Psoas muscle (tissue), 8 donors: ENCODE measurements around the gene TEKT4. TPM values are rescaled to one million over a fixed set of nuclear protein-coding genes. Genes with fewer than 3 reads are reported as not detected.

Experiments used
- ATAC-seq, 4 donors: fragments of 200-7000 bp; cut with Tn5 transposase; one replicate each; pipeline ENCODE4 v1.9.1; 2020; ENCODE audit warnings: moderate library complexity in 3 of 4, mild to moderate bottlenecking in 2 of 4
- DNase-seq, 2 donors: peaks; one replicate each; pipeline ENCODE4 v3.0.0-alpha.2; 2020
- H3K27ac ChIP-seq: fragments of 200-600 bp; one replicate; pipeline ENCODE4 v1.8.0; 2022
- H3K27me3 ChIP-seq, 3 donors: fragments of 200-600 bp in 1 of 3; one replicate each; pipeline versions ENCODE4 v1.6.1 to v1.8.0; 2013 to 2022; ENCODE audit warnings: low read length in 2 of 3, mild to moderate bottlenecking in 2 of 3, moderate library complexity in 1 of 3; ENCODE audit not compliant: insufficient read depth in 3 of 3
- H3K36me3 ChIP-seq, 2 donors: fragments of 200-600 bp in 1 of 2; one replicate each; pipeline versions ENCODE4 v1.6.1 to v1.8.0; 2013 to 2022; ENCODE audit warnings: low read depth in 1 of 2, mild to moderate bottlenecking in 1 of 2, moderate library complexity in 1 of 2; ENCODE audit not compliant: insufficient read depth in 1 of 2
- H3K4me1 ChIP-seq: fragments of 200-600 bp; one replicate; pipeline ENCODE4 v1.8.0; 2022
- H3K4me3 ChIP-seq: fragments of 200-600 bp; one replicate; pipeline ENCODE4 v1.8.0; 2022; ENCODE audit warnings: mild to moderate bottlenecking
- H3K9me3 ChIP-seq: fragments of 200-600 bp; one replicate; pipeline ENCODE4 v1.8.0; 2022
- WGBS, 3 donors: extraction: QIAGEN DNeasy Blood & Tissue Kit; methylation state at CpG; one replicate each; pipeline versions ENCODE4 v1.1.6 to v1.1.7; 2013; 5-methylcytosine and 5-hydroxymethylcytosine counted together
- intact Hi-C, 2 donors: fragments of 100-400 bp; cut with DNase I; formaldehyde crosslinking; loops; one replicate each; pipeline versions ENCODE4 v1.11.0 to v1.14.2; 2022
- polyA plus RNA-seq, 3 donors: library from polyadenylated mRNA; stranded (reverse); fragments of 200-250 nt; gene quantifications; one replicate each; pipeline ENCODE4 v1.2.3, GENCODE V29; 2013
- total RNA-seq, 4 donors: library from RNA; stranded (reverse); fragmentation: NEBNext Ultra II Directional in 2 of 4; extraction: Animal tissue kit (Norgen Biotek cat#: 25700) in 2 of 4; gene quantifications; one replicate each; pipeline versions ENCODE4 v1.2.1 to v1.2.4, GENCODE V29; 2021 to 2023
- TF ChIP-seq, protein P1 (sequence below): fragments of 200-600 bp; IDR thresholded peaks from one replicate; pipeline ENCODE4 v1.8.0; 2022; ENCODE audit warnings: antibody characterized with exemption
- donor health status: healthy with polysubstance abuse.
- donor health status: DM: no; HTN: no; CAD: no; lungs with moderate emphysema.
- donor health status: Bipolar disorder and iron deficiency.
- donor health status: healthy.
- donor health status: DM: yes; HTN: yes; CAD: no.
- donor health status: DM: no; HTN: no; CAD: no.
- donor health status: DM: no; HTN: no; CAD: no.
- donor health status: DM: yes; HTN: yes; CAD: no.

The TEKT4 gene
- total and polyA plus RNA-seq, 7 donors: 0.14 to 0.19 (median 0.17) TPM; not detected in 4

DNA sequence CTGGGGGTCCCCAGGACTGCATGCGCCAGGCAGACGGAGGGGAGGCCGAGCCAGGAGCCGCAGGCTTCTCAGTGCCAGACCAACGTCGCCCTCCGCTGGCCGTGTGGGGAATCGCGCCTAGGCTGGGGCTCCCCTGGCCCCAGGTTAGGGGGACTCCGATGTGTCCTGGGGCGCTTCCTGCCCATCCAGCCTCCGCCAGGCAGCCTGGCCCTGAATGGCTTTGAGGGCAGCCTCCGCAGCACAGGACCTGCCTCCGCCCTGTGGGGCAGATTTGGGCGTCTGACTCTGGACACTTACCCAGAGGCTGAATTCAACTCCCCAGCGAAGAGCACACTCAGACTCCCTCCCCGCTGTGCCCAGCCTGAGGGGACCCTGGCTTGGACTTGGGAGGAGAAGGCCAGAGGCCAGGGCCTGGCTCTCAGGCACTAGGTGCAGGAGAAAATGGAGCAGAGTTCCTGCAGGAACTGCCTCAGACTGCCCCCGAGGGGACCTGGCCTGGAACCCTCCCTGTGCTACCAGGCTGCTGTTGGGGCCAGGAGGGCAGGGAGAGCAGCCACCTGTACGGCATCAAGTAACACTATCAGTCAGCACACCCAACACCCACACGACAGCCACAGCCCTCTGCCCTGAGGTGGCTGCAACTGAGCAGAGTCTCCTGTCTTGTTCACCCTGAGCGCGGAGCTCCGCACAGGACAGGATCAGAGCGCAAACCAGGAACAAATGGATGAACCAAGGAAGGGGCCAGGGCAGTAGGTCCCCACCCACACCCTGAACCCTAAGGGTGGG lies 597 bp upstream of the TEKT4 start:
- H3K4me1 ChIP-seq: no peaks in the 10 kb centered on the region
- TF ChIP-seq, protein P1, sequence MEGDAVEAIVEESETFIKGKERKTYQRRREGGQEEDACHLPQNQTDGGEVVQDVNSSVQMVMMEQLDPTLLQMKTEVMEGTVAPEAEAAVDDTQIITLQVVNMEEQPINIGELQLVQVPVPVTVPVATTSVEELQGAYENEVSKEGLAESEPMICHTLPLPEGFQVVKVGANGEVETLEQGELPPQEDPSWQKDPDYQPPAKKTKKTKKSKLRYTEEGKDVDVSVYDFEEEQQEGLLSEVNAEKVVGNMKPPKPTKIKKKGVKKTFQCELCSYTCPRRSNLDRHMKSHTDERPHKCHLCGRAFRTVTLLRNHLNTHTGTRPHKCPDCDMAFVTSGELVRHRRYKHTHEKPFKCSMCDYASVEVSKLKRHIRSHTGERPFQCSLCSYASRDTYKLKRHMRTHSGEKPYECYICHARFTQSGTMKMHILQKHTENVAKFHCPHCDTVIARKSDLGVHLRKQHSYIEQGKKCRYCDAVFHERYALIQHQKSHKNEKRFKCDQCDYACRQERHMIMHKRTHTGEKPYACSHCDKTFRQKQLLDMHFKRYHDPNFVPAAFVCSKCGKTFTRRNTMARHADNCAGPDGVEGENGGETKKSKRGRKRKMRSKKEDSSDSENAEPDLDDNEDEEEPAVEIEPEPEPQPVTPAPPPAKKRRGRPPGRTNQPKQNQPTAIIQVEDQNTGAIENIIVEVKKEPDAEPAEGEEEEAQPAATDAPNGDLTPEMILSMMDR: no peak
- DNase-seq (no peak), ATAC-seq (no peak)
- no peaks in the 10 kb centered on the region for H3K9me3 ChIP-seq
- no peak overlapping the region for H3K27ac ChIP-seq
- H3K4me3 ChIP-seq: no peak overlapping the region
- intact Hi-C loops: no loop called here
- no peaks in the 10 kb centered on the region for H3K36me3 ChIP-seq
- H3K27me3 ChIP-seq: peaks cover 0 to 32% (median 3%) of the 10 kb centered on the region in 3 donors
- WGBS, 3 donors: 29 to 43% (median 39%) methylated on average over 21 to 25 of the region's 25 CpGs

DNA sequence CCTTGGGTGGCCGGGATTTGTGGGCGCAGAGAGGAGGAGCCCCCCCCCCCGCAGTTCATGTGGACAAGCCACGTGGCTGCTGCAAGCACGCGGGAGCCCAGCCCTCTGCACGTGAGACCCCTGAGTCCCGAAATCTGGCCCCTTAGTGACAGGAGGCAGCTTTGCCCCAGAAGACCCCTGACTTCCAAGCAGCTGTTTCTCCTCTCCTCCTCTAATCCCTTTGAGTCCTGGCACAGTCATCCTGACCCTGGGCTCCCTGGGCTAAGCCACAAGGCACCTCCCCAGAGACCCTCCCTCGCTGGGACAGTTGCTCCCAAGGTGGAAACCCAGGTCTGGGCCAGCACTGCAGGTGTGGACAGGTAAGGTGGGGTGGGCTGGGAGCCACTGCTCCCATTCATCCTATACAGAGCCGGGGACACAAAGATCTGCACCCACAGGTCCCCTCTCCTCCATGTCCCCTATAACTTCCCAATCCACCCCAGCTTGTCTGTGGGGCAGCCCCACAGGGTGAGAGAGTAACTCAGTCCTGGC lies 923 bp downstream of the TEKT4 start:
- Histone ChIP-seq H3K9me3 (no peaks in the 10 kb centered on the region), H3K4me3 (no peak overlapping the region), H3K27ac (no peak overlapping the region), H3K36me3 (no peaks in the 10 kb centered on the region), H3K27me3 (peaks cover 0 to 32% (median 3%) of the 10 kb centered on the region in 3 donors), H3K4me1 (no peaks in the 10 kb centered on the region)
- 60 to 66% (median 61%) methylated on average over 10 of the region's 10 CpGs for WGBS, 3 donors
- no peak for DNase-seq
- TF ChIP-seq, protein P1: no peak
- ATAC-seq: no peak
- intact Hi-C loops: no loop called here

DNA sequence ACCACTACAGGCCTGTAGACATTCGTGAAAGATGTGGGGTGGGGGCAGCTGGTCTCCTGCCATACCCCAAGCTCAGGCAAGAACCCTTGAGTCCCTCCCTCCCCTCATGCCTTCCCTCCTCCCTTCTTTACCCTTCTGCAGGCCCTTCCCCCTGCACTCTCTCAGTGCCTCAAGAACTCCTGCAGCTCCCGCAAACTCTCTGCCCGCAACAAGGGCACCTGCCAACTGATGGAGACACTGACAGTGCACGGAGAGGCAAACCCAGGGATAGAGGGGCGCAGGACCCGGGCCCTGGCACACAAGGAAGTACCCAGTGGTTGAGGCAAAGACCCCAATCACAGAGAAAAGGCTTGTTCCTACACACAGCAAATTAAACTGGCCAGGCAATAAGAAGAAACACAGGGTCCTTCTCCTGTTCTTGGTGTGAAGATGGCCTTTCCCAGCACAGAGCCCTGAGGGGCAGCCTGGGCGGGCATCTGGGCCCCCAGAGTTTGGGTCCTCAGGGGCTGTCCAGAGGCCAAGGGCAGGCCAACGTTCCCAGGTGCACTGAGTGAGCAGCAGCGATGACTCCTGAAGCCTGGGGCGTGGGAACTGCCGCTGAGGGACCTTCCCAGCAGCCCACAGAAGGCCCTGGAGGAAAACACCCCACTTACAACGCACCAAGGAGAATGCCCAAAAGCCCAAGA lies 1.6 kb downstream of the TEKT4 start:
- WGBS, 3 donors: 82 to 86% (median 85%) methylated on average over 12 of the region's 12 CpGs
- intact Hi-C loops: no loop called here
- Histone ChIP-seq H3K27me3 (peaks cover 0 to 32% (median 3%) of the 10 kb centered on the region in 3 donors), H3K4me3 (no peak overlapping the region), H3K9me3 (no peaks in the 10 kb centered on the region), H3K36me3 (no peaks in the 10 kb centered on the region), H3K27ac (no peak overlapping the region), H3K4me1 (no peaks in the 10 kb centered on the region)
- ATAC-seq (no peak), DNase-seq (no peak)
- TF ChIP-seq, protein P1: no peak

DNA sequence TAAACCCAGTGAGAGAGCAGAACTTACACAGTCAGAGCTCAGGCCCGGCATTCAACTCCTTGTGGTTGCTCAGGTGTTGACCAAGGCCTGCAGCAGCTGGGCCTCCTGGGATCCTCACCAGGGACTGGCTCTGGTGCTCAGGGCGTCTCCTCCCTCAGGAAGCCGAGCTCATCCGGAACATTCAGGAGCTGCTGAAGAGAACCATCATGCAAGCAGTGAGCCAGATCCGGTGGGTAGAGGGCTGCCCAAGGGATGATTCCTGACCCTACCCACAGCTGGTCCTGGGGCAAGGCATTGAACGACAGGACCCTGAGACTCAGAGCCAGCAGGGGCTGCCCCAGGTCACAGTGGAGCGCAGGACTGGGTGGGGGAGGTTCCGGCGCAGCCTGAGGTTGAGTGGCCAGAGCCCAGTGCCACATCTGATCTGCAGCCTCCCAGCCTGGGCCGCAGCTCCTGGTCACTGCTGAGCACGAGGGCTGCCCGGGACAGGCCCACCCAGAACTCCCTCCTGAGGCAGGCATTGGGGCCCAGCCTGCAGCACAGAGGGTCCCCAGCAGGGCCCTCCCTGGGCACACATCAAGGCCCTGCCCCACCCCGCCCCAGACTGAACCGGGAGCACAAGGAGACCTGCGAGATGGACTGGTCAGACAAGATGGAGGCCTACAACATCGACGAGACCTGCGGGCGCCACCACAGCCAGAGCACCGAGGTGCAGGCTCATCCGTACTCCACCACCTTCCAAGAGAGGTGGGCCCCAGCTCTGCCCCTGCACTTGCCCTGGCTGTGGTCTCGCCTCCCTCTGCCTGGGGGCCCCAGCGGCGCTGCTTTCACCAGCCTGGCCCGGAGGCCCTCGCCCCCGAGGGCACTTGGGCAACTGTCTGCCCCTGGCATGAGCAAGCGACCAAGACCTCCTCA lies 2.4 kb downstream of the TEKT4 start:
- DNase-seq: no peak
- H3K27me3 ChIP-seq: peaks cover 0 to 32% (median 3%) of the 10 kb centered on the region in 3 donors

More for the DNA sequence above, 2.4 kb downstream of the TEKT4 start:
- intact Hi-C loops: no loop called here
- H3K4me1 ChIP-seq: no peaks in the 10 kb centered on the region
- H3K9me3 ChIP-seq: no peaks in the 10 kb centered on the region
- TF ChIP-seq, protein P1: no peak
- H3K36me3 ChIP-seq: no peaks in the 10 kb centered on the region
- WGBS, 3 donors: 56 to 59% (median 58%) methylated on average over 25 to 28 of the region's 28 CpGs
- H3K27ac ChIP-seq: no peak overlapping the region
- ATAC-seq: no peak
- H3K4me3 ChIP-seq: no peak overlapping the region
